Endothelial cell of umbilical vein (primary cell): Measurements from ENCODE around the gene PDYN. TPM values are rescaled to one million over a fixed set of nuclear protein-coding genes. Genes with fewer than 3 reads are reported as not detected.

Experiments
- BruUV-seq: library from RNA; stranded (reverse); fragments of 400-500 nt; replicated peaks from 2 replicates; lab custom pipeline; 2021; lab: Mats Ljungman, UMichigan
- CTCF ChIA-PET: fragments of 300-600, 350-600 bp; sonication (Branson Sonifier 250); formaldehyde crosslinking; loops from one replicate; lab custom pipeline; 2021; ENCODE audit warnings: antibody characterized with exemption, inconsistent platforms; lab: Charles Lee
- POLR2A ChIA-PET: fragments of 300-600, 350-600 bp; sonication (Branson Sonifier 250); formaldehyde crosslinking; loops from one replicate; lab custom pipeline; 2021; ENCODE audit warnings: antibody characterized with exemption, inconsistent platforms; lab: Charles Lee
- DNase-seq: peaks from one replicate; pipeline ENCODE4 v3.0.0-alpha.2; 2011; ENCODE audit warnings: low read depth, low spot score
- FAIRE-seq: peaks from 2 replicates; lab custom pipeline; 2011; peaks lifted over from hg19 to GRCh38; lab: Jason Lieb, UNC
- H2AFZ ChIP-seq: 2 replicates; pipeline ENCODE4 v1.6.0; 2012; ENCODE audit warnings: low read depth, low read length, control low read depth, inconsistent platforms
- H3K27ac ChIP-seq: 2 replicates; pipeline ENCODE4 v1.5.1; 2011; ENCODE audit warnings: low read depth, mild to moderate bottlenecking, control low read depth, low read length, moderate library complexity; ENCODE audit not compliant: insufficient read depth
- H3K27me3 ChIP-seq, 2 experiments: 2 replicates each; pipeline versions ENCODE4 v1.6.0 to v1.6.1; 2011; ENCODE audit warnings: low read length in 2 of 2, mixed read lengths in 1 of 2; ENCODE audit not compliant: control insufficient read depth in 2 of 2, insufficient read depth in 2 of 2
- H3K36me3 ChIP-seq, 2 experiments: 2 replicates in 1 of 2; 3 replicates in 1 of 2; pipeline ENCODE4 v1.5.1; 2011; ENCODE audit warnings: low read length in 2 of 2, mild to moderate bottlenecking in 1 of 2, moderate library complexity in 1 of 2; ENCODE audit not compliant: control insufficient read depth in 2 of 2, insufficient read depth in 2 of 2; ENCODE audit errors: extremely low read depth in 1 of 2
- H3K4me1 ChIP-seq: 3 replicates; pipeline ENCODE4 v1.5.1; 2011; ENCODE audit warnings: mild to moderate bottlenecking, low read length; ENCODE audit not compliant: control insufficient read depth, insufficient read depth; ENCODE audit errors: extremely low read depth
- H3K4me2 ChIP-seq: 2 replicates; pipeline ENCODE4 v1.6.1; 2011; ENCODE audit warnings: low read length, control low read depth, mixed read lengths; ENCODE audit not compliant: insufficient read depth
- H3K4me3 ChIP-seq, 3 experiments: fragments of 200-600 bp in 1 of 3; sonication (generic), shearing (Covaris generic) in 1 of 3; replicated peaks in 1 of 3; 2 replicates each; pipeline ENCODE4 v1.5.1; 2011 to 2016; ENCODE audit warnings: control low read depth in 3 of 3, low read length in 3 of 3, mild to moderate bottlenecking in 2 of 3, inconsistent platforms in 1 of 3, low read depth in 1 of 3, moderate library complexity in 1 of 3; ENCODE audit not compliant: insufficient read depth in 1 of 3
- H3K79me2 ChIP-seq: 2 replicates; pipeline ENCODE4 v1.6.0; 2012; ENCODE audit warnings: low read length, inconsistent platforms; ENCODE audit not compliant: control insufficient read depth, insufficient read depth
- H3K9ac ChIP-seq: replicated peaks from 2 replicates; pipeline ENCODE3; 2011; ENCODE audit warnings: low read length, control low read depth; ENCODE audit not compliant: insufficient read depth; ENCODE audit errors: extremely low read depth
- H3K9me1 ChIP-seq: replicated peaks from 3 replicates; pipeline ENCODE4 v1.6.0; 2011; ENCODE audit warnings: mild to moderate bottlenecking, low read length; ENCODE audit not compliant: control insufficient read depth, insufficient read depth; ENCODE audit errors: extremely low read depth
- H3K9me3 ChIP-seq: replicated peaks from 2 replicates; pipeline ENCODE4 v1.5.1; 2012; ENCODE audit warnings: low read length, inconsistent platforms; ENCODE audit not compliant: control insufficient read depth, insufficient read depth
- H4K20me1 ChIP-seq: replicated peaks from 2 replicates; pipeline ENCODE3; 2011; ENCODE audit warnings: mild to moderate bottlenecking, low read length; ENCODE audit not compliant: control insufficient read depth, insufficient read depth; ENCODE audit errors: extremely low read depth
- EZH2 ChIP-seq: IDR thresholded peaks from 2 replicates; pipeline ENCODE4 v1.6.1; 2012; ENCODE audit warnings: borderline replicate concordance, low read depth, mild to moderate bottlenecking, moderate library complexity, low read length, inconsistent platforms; ENCODE audit not compliant: severe bottlenecking
- FOS ChIP-seq: IDR thresholded peaks from 2 replicates; pipeline ENCODE4 v1.6.1; 2011; ENCODE audit warnings: mild to moderate bottlenecking, low read length, moderate library complexity, borderline replicate concordance; ENCODE audit not compliant: insufficient read depth
- GATA2 ChIP-seq: IDR thresholded peaks from 2 replicates; pipeline ENCODE4 v1.7.0; 2011; ENCODE audit warnings: low read depth, mild to moderate bottlenecking, moderate library complexity, mixed read lengths, low read length; ENCODE audit not compliant: insufficient read length, insufficient read depth
- JUN ChIP-seq: IDR thresholded peaks from 2 replicates; pipeline ENCODE4 v1.6.1; 2011; ENCODE audit warnings: borderline replicate concordance, low read depth; ENCODE audit not compliant: insufficient read length, insufficient read depth
- MAX ChIP-seq: IDR thresholded peaks from 2 replicates; pipeline ENCODE4 v1.6.1; 2011; ENCODE audit not compliant: insufficient read depth, insufficient read length
- MYC ChIP-seq: IDR thresholded peaks from one replicate; pipeline ENCODE4 v1.6.1; 2011; ENCODE audit warnings: mild to moderate bottlenecking, low read depth, low read length
- POLR2A ChIP-seq: IDR thresholded peaks from 2 replicates; pipeline ENCODE4 v1.6.1; 2012; ENCODE audit warnings: low read depth, mild to moderate bottlenecking, control low read depth, low read length
- POLR2AphosphoS5 ChIP-seq: IDR thresholded peaks from 2 replicates; pipeline ENCODE4 v1.6.1; 2012; ENCODE audit warnings: low read depth, mild to moderate bottlenecking, control low read depth, low read length, moderate library complexity; ENCODE audit not compliant: insufficient read depth
- dilution Hi-C: fragments of 300-500 bp; cut with MboI; formaldehyde crosslinking; loops from one replicate; pipeline ENCODE4 v1.15.0; 2019; ENCODE audit warnings: low sequenced_read_pairs; ENCODE audit not compliant: extremely low pct_ligation_motif_present
- intact Hi-C: fragments of 100-400 bp; cut with micrococcal nuclease; formaldehyde crosslinking; loops from one replicate; pipeline ENCODE4 v1.10.0; 2022
- polyA plus RNA-seq, 4 experiments: library from polyadenylated mRNA; depleted of rRNA in 3 of 4; stranded (reverse) in 3 of 4; unstranded in 1 of 4; fragments of >200 nt; gene quantifications; 2 replicates each; pipeline versions ENCODE4 v1.2.1 to v1.2.3, GENCODE V29; 2011 to 2012; ENCODE audit warnings: missing spikeins in 1 of 4
- total RNA-seq: library from RNA; stranded (reverse); gene quantifications from 2 replicates; pipeline ENCODE4 v1.2.3, GENCODE V29; 2021
- TF ChIP-seq, protein P1 (sequence below), 2 donors: IDR thresholded peaks; 1 replicate in 1 of 2; 2 replicates in 1 of 2; pipeline ENCODE4 v1.5.1; 2011; ENCODE audit warnings: low read length in 2 of 2, mild to moderate bottlenecking in 2 of 2, moderate library complexity in 2 of 2, control low read depth in 1 of 2, inconsistent platforms in 1 of 2, low read depth in 1 of 2; ENCODE audit not compliant: insufficient read depth in 1 of 2; ENCODE audit errors: extremely low read depth in 1 of 2

Gene PDYN
- total and polyA plus RNA-seq, 2 donors (not counting 3 experiments of a cell fraction or from before 2014, with no cell fraction given), result not detected

DNA sequence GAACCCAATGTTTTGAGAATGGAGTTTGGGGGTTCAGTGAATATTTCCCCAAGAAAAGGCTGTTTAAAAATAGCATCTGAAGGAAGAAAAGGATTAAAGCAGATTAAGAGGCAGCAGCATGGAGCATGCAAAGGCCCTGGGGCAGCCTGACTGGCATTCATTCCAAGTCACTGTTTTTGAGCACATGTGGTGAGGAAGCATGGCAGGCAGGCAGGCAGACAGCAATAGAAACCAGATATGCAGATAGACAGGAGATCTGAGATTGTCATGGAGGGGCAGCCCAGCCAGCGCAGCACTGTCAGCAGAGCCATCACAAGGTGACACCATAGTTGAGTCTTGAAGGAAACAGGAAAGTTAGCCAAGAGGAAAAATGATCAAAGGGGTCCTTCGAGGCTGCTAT lies 60.9 kb downstream of the PDYN start:
- H3K27ac ChIP-seq, result no peak overlapping the region
- intact Hi-C loops (no loop called here), dilution Hi-C loops (no loop called here)
- no peak overlapping the region for H2AFZ ChIP-seq
- no peaks in the 10 kb centered on the region for H3K27me3 ChIP-seq
- no peaks in the 10 kb centered on the region for H4K20me1 ChIP-seq
- H3K36me3 ChIP-seq, result peaks cover 0 to 1% of the 10 kb centered on the region in 2 experiments
- DNase-seq, result no peak
- FAIRE-seq, result no peak
- no peak overlapping the region for H3K4me2 ChIP-seq
- H3K9ac ChIP-seq, result no peak overlapping the region
- no peaks in the 10 kb centered on the region for H3K79me2 ChIP-seq
- no peaks in the 10 kb centered on the region for H3K9me1 ChIP-seq
- H3K4me3 ChIP-seq, result no peak overlapping the region
- H3K4me1 ChIP-seq, result no peaks in the 10 kb centered on the region
- H3K9me3 ChIP-seq, result no peaks in the 10 kb centered on the region
- TF ChIP-seq, protein P1, sequence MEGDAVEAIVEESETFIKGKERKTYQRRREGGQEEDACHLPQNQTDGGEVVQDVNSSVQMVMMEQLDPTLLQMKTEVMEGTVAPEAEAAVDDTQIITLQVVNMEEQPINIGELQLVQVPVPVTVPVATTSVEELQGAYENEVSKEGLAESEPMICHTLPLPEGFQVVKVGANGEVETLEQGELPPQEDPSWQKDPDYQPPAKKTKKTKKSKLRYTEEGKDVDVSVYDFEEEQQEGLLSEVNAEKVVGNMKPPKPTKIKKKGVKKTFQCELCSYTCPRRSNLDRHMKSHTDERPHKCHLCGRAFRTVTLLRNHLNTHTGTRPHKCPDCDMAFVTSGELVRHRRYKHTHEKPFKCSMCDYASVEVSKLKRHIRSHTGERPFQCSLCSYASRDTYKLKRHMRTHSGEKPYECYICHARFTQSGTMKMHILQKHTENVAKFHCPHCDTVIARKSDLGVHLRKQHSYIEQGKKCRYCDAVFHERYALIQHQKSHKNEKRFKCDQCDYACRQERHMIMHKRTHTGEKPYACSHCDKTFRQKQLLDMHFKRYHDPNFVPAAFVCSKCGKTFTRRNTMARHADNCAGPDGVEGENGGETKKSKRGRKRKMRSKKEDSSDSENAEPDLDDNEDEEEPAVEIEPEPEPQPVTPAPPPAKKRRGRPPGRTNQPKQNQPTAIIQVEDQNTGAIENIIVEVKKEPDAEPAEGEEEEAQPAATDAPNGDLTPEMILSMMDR (IDR thresholded peaks at IDR 0.05; ENCODE audit: extremely low read depth in 1 of 2, insufficient read depth in 1 of 2, low read depth in 1 of 2, low read length in 2 of 2), result no peak
- TF ChIP-seq GATA2, result no peak
- no peak for TF ChIP-seq EZH2
- TF ChIP-seq FOS, result no peak
- TF ChIP-seq MAX, result no peak
- no peak for TF ChIP-seq POLR2AphosphoS5
- no peak for TF ChIP-seq POLR2A
- TF ChIP-seq MYC, result no peak
- TF ChIP-seq JUN, result no peak
- no TSS peak for BruUV-seq
- POLR2A ChIA-PET, result no interaction called here
- CTCF ChIA-PET, result interaction anchor here (0.7 kb wide), 1 partner anchor 1276 kb away, joined by 3 read pairs; no protein-coding TSS in a partner anchor
